22Rv1 (cell line): Measurements from ENCODE around the gene SLC6A4.
A peak's percentile ranks its signal among the peaks of the same experiment; 100 is the strongest.

Experiments used
- H3K27ac ChIP-seq: fragments of 450-650 bp; 2 replicates; pipeline ENCODE4 v1.5.1; 2017
- ZFX ChIP-seq: fragments of 450-650 bp; IDR thresholded peaks from 2 replicates; pipeline ENCODE4 v1.6.1; 2017; ENCODE audit warnings: antibody characterized with exemption, borderline replicate concordance
- TF ChIP-seq, protein P1 (sequence below): fragments of 450-650 bp; IDR thresholded peaks from 2 replicates; pipeline ENCODE4 v1.5.1; 2017; ENCODE audit warnings: mild to moderate bottlenecking

The SLC6A4 gene

DNA sequence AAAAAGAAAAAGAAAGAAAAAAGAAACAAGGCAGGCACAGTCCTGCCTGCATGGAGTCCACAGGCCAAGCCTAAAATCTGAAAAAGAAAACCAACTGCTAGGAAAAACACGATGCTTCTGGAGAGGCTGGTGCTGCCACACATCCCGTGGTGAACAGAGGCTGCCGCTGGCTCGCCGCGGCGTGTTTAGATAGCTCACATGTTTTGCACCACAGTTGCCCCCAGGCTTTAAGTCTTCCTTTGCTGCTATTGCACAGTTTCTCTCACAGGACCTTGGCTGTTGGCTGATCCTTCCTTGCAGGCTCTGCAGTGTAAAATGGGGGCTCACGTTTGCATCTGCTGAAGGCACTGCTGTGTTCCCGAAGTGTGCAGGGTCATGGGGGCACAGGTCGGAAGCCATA, 8.6 kb downstream of the SLC6A4 start:
- TF ChIP-seq, protein P1, sequence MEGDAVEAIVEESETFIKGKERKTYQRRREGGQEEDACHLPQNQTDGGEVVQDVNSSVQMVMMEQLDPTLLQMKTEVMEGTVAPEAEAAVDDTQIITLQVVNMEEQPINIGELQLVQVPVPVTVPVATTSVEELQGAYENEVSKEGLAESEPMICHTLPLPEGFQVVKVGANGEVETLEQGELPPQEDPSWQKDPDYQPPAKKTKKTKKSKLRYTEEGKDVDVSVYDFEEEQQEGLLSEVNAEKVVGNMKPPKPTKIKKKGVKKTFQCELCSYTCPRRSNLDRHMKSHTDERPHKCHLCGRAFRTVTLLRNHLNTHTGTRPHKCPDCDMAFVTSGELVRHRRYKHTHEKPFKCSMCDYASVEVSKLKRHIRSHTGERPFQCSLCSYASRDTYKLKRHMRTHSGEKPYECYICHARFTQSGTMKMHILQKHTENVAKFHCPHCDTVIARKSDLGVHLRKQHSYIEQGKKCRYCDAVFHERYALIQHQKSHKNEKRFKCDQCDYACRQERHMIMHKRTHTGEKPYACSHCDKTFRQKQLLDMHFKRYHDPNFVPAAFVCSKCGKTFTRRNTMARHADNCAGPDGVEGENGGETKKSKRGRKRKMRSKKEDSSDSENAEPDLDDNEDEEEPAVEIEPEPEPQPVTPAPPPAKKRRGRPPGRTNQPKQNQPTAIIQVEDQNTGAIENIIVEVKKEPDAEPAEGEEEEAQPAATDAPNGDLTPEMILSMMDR, result no peak
- no peak for TF ChIP-seq ZFX
- H3K27ac ChIP-seq, result no peak overlapping the region

DNA sequence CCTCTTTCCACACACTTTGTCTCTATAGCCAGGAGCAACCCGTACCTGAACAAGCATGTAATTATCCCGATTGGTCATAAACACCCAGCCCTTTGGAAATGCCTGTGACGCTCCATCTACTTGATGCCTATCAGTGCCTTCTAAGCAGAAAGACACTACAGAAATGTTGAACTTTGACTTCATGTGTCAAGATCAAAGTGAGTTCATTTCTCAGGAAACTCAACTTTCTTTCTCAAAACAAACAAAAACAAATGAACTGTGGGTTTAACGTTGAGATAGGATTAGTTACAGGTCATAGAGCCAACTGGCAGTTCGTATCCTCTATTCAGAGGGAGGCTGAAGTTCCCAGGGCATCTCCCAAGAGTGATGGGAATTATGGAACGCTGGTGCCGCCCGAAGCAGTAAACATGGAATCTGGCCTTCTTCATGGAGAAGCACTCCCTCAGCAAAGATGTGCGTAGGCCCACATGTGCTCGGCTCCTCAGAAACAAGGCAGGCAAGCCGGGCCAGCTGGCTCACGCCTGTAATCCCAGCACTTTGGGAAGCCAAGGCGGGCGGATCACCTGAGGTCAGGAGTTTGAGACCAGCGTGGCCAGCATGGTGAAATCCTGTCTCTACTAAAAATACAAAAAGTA, 9.5 kb downstream of the SLC6A4 start:
- H3K27ac ChIP-seq, result no peak overlapping the region
- TF ChIP-seq, protein P1, result no peak
- TF ChIP-seq ZFX, result no peak

DNA sequence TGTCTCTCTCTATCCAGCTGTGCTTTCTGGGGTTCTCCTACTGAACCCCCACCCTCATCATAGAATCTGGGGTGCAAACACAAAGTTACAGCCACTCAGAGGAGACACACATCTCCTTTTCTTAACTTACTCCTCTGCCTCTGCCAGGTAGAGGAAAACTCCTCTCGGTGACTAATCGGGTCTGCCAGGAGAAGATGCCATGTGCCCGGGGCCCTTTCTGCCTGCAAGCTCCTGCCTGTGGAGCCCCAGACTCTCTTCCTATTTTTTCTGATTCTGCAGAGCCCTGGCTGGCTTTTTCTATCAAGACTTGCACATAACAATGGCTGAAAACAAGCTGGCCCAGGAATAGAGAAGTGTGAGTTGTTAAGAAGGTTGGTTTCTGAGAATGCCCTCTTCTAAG, 10.4 kb downstream of the SLC6A4 start:
- H3K27ac ChIP-seq, result no peak overlapping the region
- TF ChIP-seq ZFX, result no peak
- TF ChIP-seq, protein P1, result no peak

DNA sequence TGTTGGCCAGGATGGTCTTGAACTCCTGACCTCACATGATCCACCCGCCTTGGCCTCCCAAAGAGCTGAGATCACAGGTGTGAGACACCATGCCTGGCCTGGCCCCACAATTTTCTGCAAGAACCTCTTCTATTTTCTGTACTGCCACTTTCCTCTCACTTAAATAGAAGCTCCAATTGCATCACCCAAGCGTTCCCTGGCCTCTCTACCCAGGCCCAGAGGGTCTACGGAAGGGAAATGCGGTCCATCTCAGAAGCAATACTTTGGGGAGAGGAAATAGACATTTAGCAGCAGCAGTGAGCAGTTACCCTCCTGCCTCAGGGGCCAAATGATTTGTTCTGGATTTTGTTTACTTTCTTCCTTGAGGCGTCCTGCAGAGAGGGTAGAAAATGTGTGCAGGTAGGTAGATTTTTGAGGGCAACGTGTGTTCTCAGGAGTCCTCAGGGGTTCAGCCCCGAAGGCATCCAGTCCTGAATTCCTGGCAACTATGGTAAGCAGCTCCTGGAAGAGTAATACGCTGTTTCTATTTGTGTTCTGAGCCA, 11.0 kb downstream of the SLC6A4 start:
- H3K27ac ChIP-seq, result no peak overlapping the region
- TF ChIP-seq, protein P1, result no peak
- TF ChIP-seq ZFX, result no peak

DNA sequence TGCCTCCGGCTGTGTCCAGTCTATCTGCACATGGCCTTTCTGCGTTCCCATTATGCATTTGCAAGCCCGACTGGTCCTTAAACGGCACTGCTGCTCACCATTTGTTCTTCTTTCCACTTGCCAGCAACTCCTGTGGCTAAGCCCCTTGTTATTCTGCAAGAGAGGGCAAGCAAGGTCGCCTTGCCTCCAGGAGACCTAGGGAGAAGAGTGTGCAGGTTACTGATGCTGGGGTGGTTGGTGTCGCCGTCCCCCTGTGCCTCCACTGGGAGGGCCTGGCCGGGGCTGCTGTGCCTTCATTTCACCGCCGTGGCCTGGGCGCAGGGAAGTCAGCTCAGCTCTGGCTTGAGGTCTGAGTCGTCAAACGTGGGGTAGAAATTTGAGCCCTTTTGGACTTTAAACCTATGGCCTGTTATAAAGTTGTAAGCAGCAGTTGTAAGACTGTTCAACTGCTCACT, 12.7 kb downstream of the SLC6A4 start:
- TF ChIP-seq, protein P1, result no peak
- TF ChIP-seq ZFX, result no peak
- H3K27ac ChIP-seq, result 0 out of 2 replicates have a peak overlapping the region, but pooled peaks have one; percentile 10

DNA sequence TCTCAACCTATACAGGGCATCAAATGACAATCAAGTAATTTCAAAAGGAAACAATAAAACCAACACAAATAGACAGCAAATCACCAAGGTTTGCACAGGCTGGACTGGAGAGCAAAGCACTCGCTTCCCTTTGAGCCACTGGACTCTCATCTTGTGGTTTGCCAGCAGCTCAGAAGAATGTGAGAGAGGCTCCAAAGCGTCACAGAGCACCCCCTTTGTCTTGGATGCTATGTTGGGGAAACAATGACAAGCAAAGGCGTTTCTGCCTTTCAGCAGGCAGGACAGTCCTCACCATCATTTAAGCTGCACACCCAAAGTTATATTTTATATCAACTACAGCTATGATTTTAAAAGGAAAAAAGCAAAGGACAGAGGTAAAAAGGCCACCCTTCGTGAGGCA, 13.2 kb downstream of the SLC6A4 start:
- H3K27ac ChIP-seq, result no peak overlapping the region
- TF ChIP-seq, protein P1, result no peak
- TF ChIP-seq ZFX, result no peak

DNA sequence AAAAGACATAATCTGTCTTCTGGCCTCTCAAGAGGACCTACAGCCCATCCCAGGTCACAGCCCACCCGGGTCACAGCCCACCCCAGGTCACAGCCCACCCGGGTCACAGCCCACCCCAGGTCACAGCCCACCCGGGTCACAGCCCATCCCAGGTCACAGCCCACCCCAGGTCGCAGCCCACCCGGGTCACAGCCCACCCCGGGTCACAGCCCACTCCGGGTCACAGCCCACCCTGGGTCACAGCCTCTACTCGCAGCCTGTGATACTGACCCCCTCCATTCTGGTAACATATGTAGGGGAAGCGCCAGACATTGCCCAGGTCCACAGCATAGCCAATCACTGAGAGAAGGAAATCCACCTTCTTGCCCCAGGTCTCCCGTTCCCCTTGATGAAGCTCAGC, 14.2 kb downstream of the SLC6A4 start:
- H3K27ac ChIP-seq, result no peak overlapping the region
- TF ChIP-seq ZFX, result no peak
- TF ChIP-seq, protein P1, result no peak
